G401.6 (cell line): ENCODE data around the gene FOXL2NB.

Experiments used
- FAIRE-seq: peaks from 2 replicates; lab custom pipeline; 2012; peaks lifted over from hg19 to GRCh38; lab: Jason Lieb, UNC

The FOXL2NB gene

GRCh38 chr3:138945709-138946662 lies 1.0 kb upstream of the FOXL2NB start:
- FAIRE-seq: no peak

- no peak for FAIRE-seq
Measured at GRCh38 chr3:138947495-138948121, 591 bp downstream of the FOXL2NB start.

GRCh38 chr3:138948371-138949001 lies 1.5 kb downstream of the FOXL2NB start:
- FAIRE-seq: no peak

- FAIRE-seq: no peak
Measured at GRCh38 chr3:138949002-138949418, 2.0 kb downstream of the FOXL2NB start.

GRCh38 chr3:138949445-138950005 lies 2.5 kb downstream of the FOXL2NB start:
- FAIRE-seq: no peak

- FAIRE-seq: no peak
Measured at GRCh38 chr3:138950006-138950644, 3.1 kb downstream of the FOXL2NB start.

DNA sequence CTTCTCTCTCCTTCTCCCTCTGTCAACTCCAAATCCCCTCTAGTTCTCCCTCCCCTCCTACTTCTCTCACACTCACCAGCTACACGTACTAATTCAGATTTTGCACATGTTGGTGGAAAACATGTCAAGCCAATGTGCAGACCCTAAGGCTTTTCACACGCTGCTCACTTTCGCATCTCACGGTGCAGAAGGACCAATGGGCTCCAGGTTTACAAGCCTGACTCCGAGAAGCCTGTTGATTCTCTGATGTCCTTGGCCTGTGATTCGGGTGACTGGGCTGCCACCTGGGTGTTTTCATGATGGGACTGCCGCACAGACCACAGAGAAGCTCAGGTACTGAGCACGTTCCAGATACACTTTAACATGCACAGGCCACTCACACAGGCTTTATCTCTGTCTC lies 3.7 kb downstream of the FOXL2NB start:
- FAIRE-seq: no peak

DNA sequence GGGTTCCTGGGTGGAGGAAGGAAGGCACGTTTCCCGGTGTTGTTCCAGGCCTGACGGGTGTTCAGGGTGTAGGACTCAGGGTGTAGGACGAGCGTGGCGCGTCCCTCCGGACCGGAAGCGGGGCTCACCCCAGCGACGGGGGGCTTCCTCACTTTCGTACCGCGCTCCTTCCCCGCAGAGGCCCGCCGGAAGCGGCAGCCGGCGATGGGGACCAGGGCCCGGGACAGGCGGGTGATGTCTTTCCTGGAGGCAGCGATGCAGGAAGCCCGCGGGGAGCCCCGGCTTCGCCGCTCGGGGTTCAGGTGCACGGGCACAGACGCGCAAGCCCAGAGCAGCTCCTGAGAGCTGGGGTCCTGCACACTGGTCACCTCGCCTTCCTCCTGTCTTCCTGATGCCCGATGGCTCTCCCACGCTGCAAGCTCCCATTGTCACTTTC lies 13.4 kb downstream of the FOXL2NB start:
- no peak for FAIRE-seq

GRCh38 chr3:138962854-138963560 lies 16.0 kb downstream of the FOXL2NB start:
- no peak for FAIRE-seq

GRCh38 chr3:138964264-138964663 lies 17.2 kb downstream of the FOXL2NB start:
- no peak for FAIRE-seq

GRCh38 chr3:138964923-138965322 lies 17.9 kb downstream of the FOXL2NB start:
- no peak for FAIRE-seq

DNA sequence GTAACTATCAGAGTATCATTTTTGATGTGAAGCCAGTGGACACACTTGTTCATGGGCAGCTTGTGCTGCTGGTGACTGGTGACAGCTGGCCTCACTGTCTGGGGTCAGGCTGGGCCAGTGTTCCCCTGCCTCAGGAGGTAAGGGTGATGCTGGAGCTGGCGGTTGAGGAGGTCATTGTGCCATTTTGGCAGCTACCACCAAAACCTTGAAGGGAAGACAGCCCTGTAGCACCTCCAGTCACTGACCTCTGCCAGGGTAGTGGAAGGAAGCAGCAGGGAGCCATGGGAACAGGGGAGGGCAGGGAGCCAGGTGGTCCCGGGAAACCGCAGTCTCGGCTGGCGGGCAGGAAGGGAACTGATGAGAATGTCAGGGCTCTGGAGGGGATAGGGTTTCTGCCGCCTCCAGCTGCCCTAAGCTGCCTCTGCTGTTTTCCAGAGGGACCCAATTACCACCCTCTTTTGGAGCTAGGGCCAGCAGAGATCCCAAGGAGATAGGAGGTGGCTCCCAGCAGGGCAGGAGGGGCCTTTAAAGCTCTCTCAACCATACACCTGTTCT lies 24.8 kb downstream of the FOXL2NB start:
- FAIRE-seq: no peak

GRCh38 chr3:138972941-138973340 lies 25.9 kb downstream of the FOXL2NB start:
- FAIRE-seq: no peak

DNA sequence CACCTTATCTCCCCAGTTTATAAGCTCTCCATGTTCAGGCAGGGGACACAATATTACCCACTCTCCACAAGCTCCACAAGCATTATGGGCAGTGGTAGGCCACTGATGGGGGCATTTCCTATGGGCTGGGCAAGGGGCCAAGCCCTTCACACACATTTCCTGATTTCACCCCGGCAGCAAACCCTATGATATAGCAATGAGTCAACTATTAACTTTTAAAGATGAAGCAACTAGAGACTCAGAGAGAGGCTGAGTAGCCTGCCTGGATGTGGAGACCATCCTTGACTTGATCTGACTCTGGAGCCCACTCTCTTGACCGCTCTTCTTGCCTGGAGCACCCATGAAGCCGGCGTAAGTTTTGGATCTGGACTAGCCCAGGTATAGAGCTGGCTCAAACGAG lies 27.4 kb downstream of the FOXL2NB start:
- no peak for FAIRE-seq

DNA sequence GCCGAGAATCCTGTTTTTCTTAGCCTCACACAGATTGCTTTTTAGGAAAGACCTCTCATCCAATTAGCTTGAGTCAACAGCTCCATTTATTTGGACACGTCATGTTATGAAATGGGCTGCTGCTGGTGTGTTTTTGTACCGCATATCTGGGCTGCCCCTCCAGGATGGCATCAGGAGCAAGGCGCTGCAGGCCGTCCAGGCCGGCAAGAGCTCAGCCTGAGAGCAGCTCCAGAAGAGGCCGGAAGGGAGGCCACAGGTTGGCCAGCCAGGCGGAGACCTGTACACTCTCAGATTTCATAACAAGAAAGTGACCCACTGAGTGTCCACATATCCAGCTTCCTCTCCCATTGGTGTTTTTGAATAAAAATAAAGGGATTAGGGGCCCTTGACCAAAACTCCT lies 28.3 kb downstream of the FOXL2NB start:
- FAIRE-seq: no peak

GRCh38 chr3:138976047-138976446 lies 29.0 kb downstream of the FOXL2NB start:
- no peak for FAIRE-seq

GRCh38 chr3:138984816-138985215 lies 37.8 kb downstream of the FOXL2NB start:
- no peak for FAIRE-seq

- no peak for FAIRE-seq
Measured at GRCh38 chr3:138985932-138986331, 38.9 kb downstream of the FOXL2NB start.

DNA sequence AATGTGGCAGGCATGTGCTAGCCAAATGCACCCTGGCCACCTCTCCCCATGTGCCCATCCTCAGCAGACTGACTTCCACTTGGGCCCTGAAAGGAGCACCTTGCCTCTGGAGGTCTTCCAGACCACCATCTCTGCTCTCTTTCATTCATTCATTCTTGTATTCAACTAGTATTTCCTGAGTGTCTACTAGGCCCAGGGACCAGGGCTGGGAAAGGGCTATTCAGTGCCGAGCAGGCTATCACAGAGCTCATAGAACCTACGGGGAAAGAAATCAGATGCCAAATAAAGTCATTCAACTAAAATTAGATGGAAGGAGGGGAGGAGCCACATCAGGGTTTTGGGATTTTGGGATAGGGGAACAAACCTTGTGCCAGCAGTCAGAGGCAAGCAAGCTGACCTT lies 40.2 kb downstream of the FOXL2NB start:
- FAIRE-seq: no peak

- no peak for FAIRE-seq
Measured at GRCh38 chr3:138995706-138996105, 48.7 kb downstream of the FOXL2NB start.
